PFSK-1 (cell line): ENCODE data around the gene ANAPC13.

Experiments used
- POLR2AphosphoS5 ChIP-seq: IDR thresholded peaks from 2 replicates; pipeline ENCODE4 v1.6.1; 2012; ENCODE audit warnings: low read depth, mild to moderate bottlenecking, control low read depth, low read length, moderate library complexity
- SIN3A ChIP-seq: IDR thresholded peaks from 2 replicates; pipeline ENCODE4 v1.6.1; 2012; ENCODE audit warnings: mild to moderate bottlenecking, low read length, moderate library complexity, borderline replicate concordance; ENCODE audit not compliant: insufficient read depth

DNA sequence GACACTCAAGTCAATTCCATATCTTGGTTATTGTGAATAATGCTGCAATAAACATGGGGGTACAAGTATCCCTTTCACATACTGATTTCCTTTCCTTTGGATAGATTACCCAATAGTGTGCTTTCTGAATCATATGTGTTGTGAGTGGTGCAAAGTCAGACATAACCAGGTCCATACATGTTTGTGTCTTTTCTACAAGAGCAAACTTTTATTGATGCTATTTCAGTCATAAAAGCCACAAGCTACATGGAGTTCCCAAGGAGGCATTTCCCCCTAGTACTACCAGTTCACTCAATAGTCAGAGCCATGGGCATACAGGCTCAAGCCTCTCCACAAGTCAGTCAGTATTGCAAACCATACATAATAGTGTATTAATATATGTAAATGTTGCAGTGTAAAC is 10.2 kb upstream of the ANAPC13 start:
- TF ChIP-seq POLR2AphosphoS5 (no peak), SIN3A (no peak)
